ENCODE data around the gene RARA.

GRCh38 chr17:40281663-40282062, 27.3 kb upstream of the RARA start:
- TF ChIP-seq CTCF (conservative IDR thresholded peaks at IDR 0.05): no peak
- TF ChIP-seq ZFX (IDR thresholded peaks at IDR 0.05): no peak
